Adrenal gland (tissue), 12 donors: Measurements from ENCODE around the gene TUT4. TPM values are rescaled to one million over a fixed set of nuclear protein-coding genes. Genes with fewer than 3 reads are reported as not detected.

Source experiments
- DNase-seq, 7 donors: peaks; one replicate each; pipeline ENCODE4 v3.0.0-alpha.2; 2019 to 2020
- H3K27ac ChIP-seq, 5 donors: fragments of 200-600 bp; sonication (generic) in 4 of 5; 1 replicate in 3 of 5; 2 replicates in 2 of 5; pipeline versions ENCODE4 v1.5.1 to v1.8.0; 2016 to 2020; ENCODE audit warnings: mild to moderate bottlenecking in 1 of 5
- H3K27me3 ChIP-seq: fragments of 200-600 bp; 2 replicates; pipeline ENCODE4 v1.8.0; 2021
- H3K36me3 ChIP-seq, 2 donors: fragments of 200-600 bp; replicated peaks in 1 of 2; 1 replicate in 1 of 2; 2 replicates in 1 of 2; pipeline versions ENCODE4 v1.5.1 to v1.8.0; 2018 to 2022
- H3K4me1 ChIP-seq, 2 donors: fragments of 200-600 bp; replicated peaks in 1 of 2; 1 replicate in 1 of 2; 2 replicates in 1 of 2; pipeline versions ENCODE4 v1.5.1 to v1.8.0; 2018 to 2021
- H3K4me3 ChIP-seq, 4 donors: fragments of 200-600 bp; sonication (generic) in 3 of 4; one replicate each; pipeline ENCODE4 v1.5.1; 2016 to 2018
- H3K9me3 ChIP-seq, 3 donors: fragments of 200-600 bp; sonication (generic) in 1 of 3; replicated peaks in 1 of 3; 1 replicate in 2 of 3; 2 replicates in 1 of 3; pipeline versions ENCODE4 v1.5.1 to v1.8.0; 2016 to 2021
- CTCF ChIP-seq, 6 experiments: fragments of 450-650 bp in 4 of 6; fragments of 200-600 bp in 2 of 6; sonication (generic) in 1 of 6; IDR thresholded peaks; 1 replicate in 5 of 6; 2 replicates in 1 of 6; pipeline versions ENCODE4 v1.5.1 to v1.8.0; 2016 to 2021; ENCODE audit warnings: antibody characterized with exemption in 6 of 6, mild to moderate bottlenecking in 2 of 6, moderate library complexity in 1 of 6
- POLR2A ChIP-seq, 2 donors: fragments of 450-650 bp; IDR thresholded peaks; one replicate each; pipeline ENCODE4 v1.6.1; 2017; ENCODE audit warnings: antibody characterized with exemption in 2 of 2, mild to moderate bottlenecking in 2 of 2, moderate library complexity in 1 of 2
- WGBS, 4 donors: extraction: QIAGEN DNeasy Blood & Tissue Kit in 2 of 4; methylation state at CpG; one replicate each; pipeline versions ENCODE4 v1.1.5 to v1.1.7; 2013 to 2017; 5-methylcytosine and 5-hydroxymethylcytosine counted together
- intact Hi-C, 2 donors: fragments of 100-400 bp; cut with DNase I; formaldehyde crosslinking; loops; one replicate each; pipeline versions ENCODE4 v1.14.1 to v1.15.0; 2022 to 2023
- polyA plus RNA-seq, 3 donors: library from polyadenylated mRNA; stranded (reverse); fragments of 200-250 nt in 2 of 3; fragments of 350-450 nt in 1 of 3; fragmentation: Illumina TruSeq in 1 of 3; extraction: RNeasy Lipid Tissue Mini Kit (QIAGEN cat#74804) in 1 of 3; gene quantifications; one replicate each; pipeline ENCODE4 v1.2.3, GENCODE V29; 2013 to 2014
- total RNA-seq, 9 donors: library from RNA; depleted of rRNA in 4 of 9; stranded (reverse); fragments of >200 nt in 4 of 9; fragments of 120-200 nt in 1 of 9; fragmentation: NEBNext Ultra II Directional in 1 of 9; extraction: Animal tissue kit (Norgen Biotek cat#: 25700) in 1 of 9; gene quantifications; one replicate each; pipeline versions ENCODE4 v1.1.0 to v1.2.4, GENCODE V29; 2013 to 2023
- donor health status: healthy with polysubstance abuse.
- donor health status: Bipolar disorder and iron deficiency.
- donor health status: DM: yes; HTN: yes; CAD: no.
- donor health status: DM: no; HTN: no; CAD: no.
- donor health status: DM: no; HTN: no; CAD: no.
- donor health status: DM: yes; HTN: yes; CAD: no.

The TUT4 gene
- total and polyA plus RNA-seq, 12 donors, result 29.7 to 80.9 (median 66.1) TPM

GRCh38 chr1:52523376-52523775, 29.5 kb downstream of the TUT4 start:
- intact Hi-C loops, result no loop called here
- no peaks in the 10 kb centered on the region for H3K27me3 ChIP-seq
- no peak overlapping the region for H3K4me3 ChIP-seq
- no peaks in the 10 kb centered on the region for H3K4me1 ChIP-seq
- H3K9me3 ChIP-seq, result no peaks in the 10 kb centered on the region
- no peak overlapping the region for H3K27ac ChIP-seq
- WGBS, 4 donors, result 77 to 88% (median 82%) methylated on average over 3 of the region's 3 CpGs
- H3K36me3 ChIP-seq, result peaks cover 0 to 14% of the 10 kb centered on the region in 2 donors
- DNase-seq, result no peak
- no peak for TF ChIP-seq POLR2A (IDR thresholded peaks at IDR 0.05)
- TF ChIP-seq CTCF (IDR thresholded peaks at IDR 0.05), result no peak

- intact Hi-C loops, result no loop called here
- H3K4me3 ChIP-seq, result no peak overlapping the region
- no peaks in the 10 kb centered on the region for H3K27me3 ChIP-seq
- WGBS, 4 donors, result 81 to 99% (median 90%) methylated on average over 2 of the region's 2 CpGs
- H3K9me3 ChIP-seq, result no peaks in the 10 kb centered on the region
- H3K36me3 ChIP-seq, result peaks cover 0 to 7% of the 10 kb centered on the region in 2 donors
- no peaks in the 10 kb centered on the region for H3K4me1 ChIP-seq
- TF ChIP-seq CTCF (IDR thresholded peaks at IDR 0.05) (no peak), POLR2A (IDR thresholded peaks at IDR 0.05) (no peak)
- no peak overlapping the region for H3K27ac ChIP-seq
- no peak for DNase-seq
These were observed 32.7 kb downstream of the TUT4 start for GRCh38 chr1:52520148-52520547.

- no peak for DNase-seq
- H3K27ac ChIP-seq, result no peak overlapping the region
- intact Hi-C loops, result no loop called here
- TF ChIP-seq CTCF (IDR thresholded peaks at IDR 0.05) (no peak), POLR2A (IDR thresholded peaks at IDR 0.05) (no peak)
- 98 to 100% (median 99%) methylated on average over 2 of the region's 2 CpGs for WGBS, 4 donors
- no peaks in the 10 kb centered on the region for H3K4me1 ChIP-seq
- peaks cover 0 to 13% of the 10 kb centered on the region in 2 donors for H3K36me3 ChIP-seq
- H3K4me3 ChIP-seq, result no peak overlapping the region
- H3K27me3 ChIP-seq, result no peaks in the 10 kb centered on the region
- no peaks in the 10 kb centered on the region for H3K9me3 ChIP-seq
These were observed 33.9 kb downstream of the TUT4 start for GRCh38 chr1:52518962-52519361.

- Histone ChIP-seq H3K27me3 (no peaks in the 10 kb centered on the region), H3K36me3 (peaks cover 0 to 13% of the 10 kb centered on the region in 2 donors), H3K9me3 (no peaks in the 10 kb centered on the region), H3K4me3 (no peak overlapping the region), H3K27ac (no peak overlapping the region), H3K4me1 (no peaks in the 10 kb centered on the region)
- no peak for DNase-seq
- TF ChIP-seq POLR2A (IDR thresholded peaks at IDR 0.05) (no peak), CTCF (IDR thresholded peaks at IDR 0.05) (no peak)
- intact Hi-C loops, result no loop called here
- 96 to 100% (median 98%) methylated on average over 2 of the region's 2 CpGs for WGBS, 4 donors
These were observed 40.9 kb downstream of the TUT4 start for GRCh38 chr1:52511851-52512615.
